ENCODE results near the gene NCS1.

GRCh38 chr9:130122456-130122855, 49.7 kb upstream of the NCS1 start:
- TF ChIP-seq CTCF (conservative IDR thresholded peaks at IDR 0.05) (no peak), ZFX (IDR thresholded peaks at IDR 0.05) (no peak)

Measured in C4-2B (cell line).